Neuronal stem cell (in vitro differentiated cells): Measurements from ENCODE around the gene SLC12A4.

Source experiments
- DNase-seq: peaks from one replicate; pipeline ENCODE4 v3.0.0-alpha.2; 2013; ENCODE audit warnings: low spot score
- H2AFZ ChIP-seq: one replicate; pipeline ENCODE4 v1.6.1; 2013; ENCODE audit warnings: mild to moderate bottlenecking, low read length, inconsistent platforms
- H2AK5ac ChIP-seq: 2 replicates; pipeline ENCODE4 v1.6.1; 2013; ENCODE audit warnings: low read depth, mild to moderate bottlenecking, inconsistent platforms, low read length, moderate library complexity, mixed read lengths
- H2BK120ac ChIP-seq: 2 replicates; pipeline ENCODE4 v1.6.1; 2013; ENCODE audit warnings: low read depth, mild to moderate bottlenecking, inconsistent platforms, low read length, moderate library complexity, mixed read lengths
- H2BK12ac ChIP-seq: one replicate; pipeline ENCODE4 v1.6.1; 2013; ENCODE audit warnings: low read length, inconsistent platforms
- H2BK15ac ChIP-seq: 2 replicates; pipeline ENCODE4 v1.6.1; 2013; ENCODE audit warnings: mild to moderate bottlenecking, low read length, inconsistent platforms, mixed read lengths
- H2BK5ac ChIP-seq: one replicate; pipeline ENCODE4 v1.6.1; 2013; ENCODE audit warnings: inconsistent platforms, mild to moderate bottlenecking, low read length, moderate library complexity
- H3K14ac ChIP-seq: one replicate; pipeline ENCODE4 v1.6.1; 2013; ENCODE audit warnings: low read length, inconsistent platforms
- H3K18ac ChIP-seq: 2 replicates; pipeline ENCODE4 v1.6.1; 2013; ENCODE audit warnings: low read length, inconsistent platforms
- H3K23ac ChIP-seq: 2 replicates; pipeline ENCODE4 v1.6.1; 2013; ENCODE audit warnings: low read depth, mild to moderate bottlenecking, mixed read lengths, low read length, inconsistent platforms; ENCODE audit not compliant: poor library complexity
- H3K27ac ChIP-seq: replicated peaks from 3 replicates; pipeline ENCODE4 v1.5.1; 2013; ENCODE audit warnings: low read length, inconsistent platforms
- H3K27me3 ChIP-seq, 3 experiments: 2 replicates each; pipeline ENCODE4 v1.6.1; 2013; ENCODE audit warnings: low read length in 3 of 3, mild to moderate bottlenecking in 2 of 3, inconsistent platforms in 1 of 3, low read depth in 1 of 3, mixed read lengths in 1 of 3, moderate library complexity in 1 of 3; ENCODE audit not compliant: control insufficient read depth in 3 of 3, insufficient read depth in 3 of 3
- H3K36me3 ChIP-seq, 2 donors: replicated peaks in 1 of 2; 2 replicates each; pipeline ENCODE4 v1.6.1; 2013; ENCODE audit warnings: low read length in 2 of 2; ENCODE audit not compliant: control insufficient read depth in 2 of 2, insufficient read depth in 2 of 2
- H3K4ac ChIP-seq: 2 replicates; pipeline ENCODE4 v1.6.1; 2013; ENCODE audit warnings: inconsistent platforms, mild to moderate bottlenecking, low read length, moderate library complexity
- H3K4me1 ChIP-seq, 2 donors: 1 replicate in 1 of 2; 2 replicates in 1 of 2; pipeline ENCODE4 v1.6.1; 2013; ENCODE audit warnings: low read length in 2 of 2, low read depth in 1 of 2; ENCODE audit not compliant: control insufficient read depth in 2 of 2, insufficient read depth in 1 of 2
- H3K4me2 ChIP-seq: one replicate; pipeline ENCODE4 v1.6.1; 2013; ENCODE audit warnings: mild to moderate bottlenecking, low read length, inconsistent platforms; ENCODE audit not compliant: insufficient read depth, poor library complexity, severe bottlenecking
- H3K4me3 ChIP-seq, 2 donors: 2 replicates each; pipeline ENCODE4 v1.5.1; 2013; ENCODE audit warnings: low read length in 2 of 2, mild to moderate bottlenecking in 2 of 2, inconsistent platforms in 1 of 2, moderate library complexity in 1 of 2
- H3K79me1 ChIP-seq: one replicate; pipeline ENCODE4 v1.6.1; 2013; ENCODE audit warnings: low read depth, mild to moderate bottlenecking, inconsistent platforms, low read length, moderate library complexity
- H3K9ac ChIP-seq: one replicate; pipeline ENCODE4 v1.6.1; 2013; ENCODE audit warnings: mild to moderate bottlenecking, low read depth, low read length, inconsistent platforms; ENCODE audit not compliant: poor library complexity
- H3K9me3 ChIP-seq, 2 donors: replicated peaks in 1 of 2; 2 replicates each; pipeline versions ENCODE3 to v1.6.1; 2013; ENCODE audit warnings: low read length in 2 of 2, mild to moderate bottlenecking in 2 of 2, inconsistent platforms in 1 of 2, low read depth in 1 of 2, mixed read lengths in 1 of 2, moderate library complexity in 1 of 2; ENCODE audit not compliant: control insufficient read depth in 2 of 2, insufficient read depth in 1 of 2
- H4K8ac ChIP-seq: one replicate; pipeline ENCODE4 v1.6.1; 2013; ENCODE audit warnings: low read depth, mild to moderate bottlenecking, inconsistent platforms, low read length, moderate library complexity
- H4K91ac ChIP-seq: one replicate; pipeline ENCODE4 v1.6.1; 2013; ENCODE audit warnings: low read length, low read depth, mild to moderate bottlenecking, inconsistent platforms; ENCODE audit not compliant: poor library complexity
- WGBS, 2 donors: extraction: QIAGEN DNeasy Blood & Tissue Kit; methylation state at CpG; one replicate each; pipeline ENCODE4 v1.1.7; 2013; ENCODE audit warnings: missing lambda C conversion rate in 2 of 2, mixed read lengths in 1 of 2; ENCODE audit not compliant: insufficient read length in 2 of 2, insufficient replicate concordance in 1 of 2; ENCODE audit errors: extremely low coverage in 2 of 2; 5-methylcytosine and 5-hydroxymethylcytosine counted together

The SLC12A4 gene

GRCh38 chr16:67902831-67903230, 65.6 kb downstream of the SLC12A4 start:
- no CpG with 5 or more reads among the region's 4 CpGs for WGBS, 2 donors
- no peak overlapping the region for H2BK5ac ChIP-seq
- no peak overlapping the region for H2AFZ ChIP-seq
- H3K4me1 ChIP-seq: no peaks in the 10 kb centered on the region
- H3K79me1 ChIP-seq: peaks cover 2% of the 10 kb centered on the region
- no peak overlapping the region for H2AK5ac ChIP-seq
- H3K27ac ChIP-seq: no peak overlapping the region
- no peak overlapping the region for H2BK12ac ChIP-seq
- no peaks in the 10 kb centered on the region for H3K27me3 ChIP-seq
- H4K91ac ChIP-seq: no peak overlapping the region
- peaks cover 3 to 19% of the 10 kb centered on the region in 2 donors for H3K36me3 ChIP-seq
- no peak overlapping the region for H2BK15ac ChIP-seq
- H2BK120ac ChIP-seq: no peak overlapping the region
- no peak for DNase-seq
- H3K4me3 ChIP-seq: no peak overlapping the region
- H3K14ac ChIP-seq: no peak overlapping the region
- no peaks in the 10 kb centered on the region for H3K9me3 ChIP-seq
- no peak overlapping the region for H3K18ac ChIP-seq
- H3K4ac ChIP-seq: no peak overlapping the region
- H3K23ac ChIP-seq: no peak overlapping the region
- no peak overlapping the region for H3K4me2 ChIP-seq
- no peak overlapping the region for H4K8ac ChIP-seq
- H3K9ac ChIP-seq: no peak overlapping the region

DNA sequence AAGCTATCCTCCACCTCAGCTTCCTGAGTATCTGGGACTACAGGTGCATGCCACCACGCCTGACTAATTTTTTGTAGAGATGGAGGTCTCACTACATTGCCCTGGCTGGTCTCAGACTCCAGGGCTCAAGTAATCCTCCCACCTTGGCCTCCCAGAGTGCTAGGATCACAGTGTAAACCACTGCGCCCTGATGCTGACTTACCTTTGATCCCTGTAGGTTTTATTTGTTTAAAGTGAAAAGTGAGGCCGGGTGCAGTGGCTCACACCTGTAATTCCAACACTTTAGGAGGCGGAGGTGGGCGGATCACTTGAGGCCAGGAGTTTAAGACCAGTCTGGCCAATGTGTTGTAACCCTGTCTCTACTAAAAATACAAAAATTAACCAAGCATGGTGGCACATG, 66.7 kb downstream of the SLC12A4 start:
- WGBS, 2 donors: no CpG with 5 or more reads among the region's 5 CpGs
- no peak overlapping the region for H3K9ac ChIP-seq

GRCh38 chr16:67897231-67897630, 71.2 kb downstream of the SLC12A4 start:
- H2AK5ac ChIP-seq: no peak overlapping the region
- no peak overlapping the region for H2BK120ac ChIP-seq
- H3K27ac ChIP-seq: no peak overlapping the region
- peaks cover 11% of the 10 kb centered on the region for H3K79me1 ChIP-seq
- H3K18ac ChIP-seq: no peak overlapping the region
- no peak overlapping the region for H4K8ac ChIP-seq
- no peaks in the 10 kb centered on the region for H3K27me3 ChIP-seq
- peaks cover 1 to 11% of the 10 kb centered on the region in 2 donors for H3K4me1 ChIP-seq
- no CpG with 5 or more reads among the region's 3 CpGs for WGBS, 2 donors
- DNase-seq: no peak
- H3K4me2 ChIP-seq: no peak overlapping the region
- no peak overlapping the region for H2BK5ac ChIP-seq
- H3K36me3 ChIP-seq: peaks cover 0 to 8% of the 10 kb centered on the region in 2 donors
- no peak overlapping the region for H4K91ac ChIP-seq
- no peak overlapping the region for H2AFZ ChIP-seq
- H2BK15ac ChIP-seq: no peak overlapping the region
- H3K14ac ChIP-seq: no peak overlapping the region
- no peaks in the 10 kb centered on the region for H3K9me3 ChIP-seq
- no peak overlapping the region for H3K4ac ChIP-seq
- H3K23ac ChIP-seq: no peak overlapping the region
- H3K9ac ChIP-seq: no peak overlapping the region
- no peak overlapping the region for H3K4me3 ChIP-seq
- H2BK12ac ChIP-seq: no peak overlapping the region

More for the DNA sequence above, 66.7 kb downstream of the SLC12A4 start:
- H3K27ac ChIP-seq: no peak overlapping the region
- H2AK5ac ChIP-seq: no peak overlapping the region
- H3K4ac ChIP-seq: no peak overlapping the region
- H2AFZ ChIP-seq: no peak overlapping the region
- H4K8ac ChIP-seq: no peak overlapping the region
- no peak overlapping the region for H4K91ac ChIP-seq
- H3K14ac ChIP-seq: no peak overlapping the region
- no peak overlapping the region for H2BK5ac ChIP-seq
- no peak overlapping the region for H2BK15ac ChIP-seq
- H2BK120ac ChIP-seq: no peak overlapping the region
- H3K36me3 ChIP-seq: peaks cover 3 to 19% of the 10 kb centered on the region in 2 donors
- H3K4me1 ChIP-seq: no peaks in the 10 kb centered on the region
- no peaks in the 10 kb centered on the region for H3K79me1 ChIP-seq
- H3K27me3 ChIP-seq: no peaks in the 10 kb centered on the region
- no peak overlapping the region for H2BK12ac ChIP-seq
- H3K23ac ChIP-seq: no peak overlapping the region
- DNase-seq: no peak
- no peak overlapping the region for H3K4me3 ChIP-seq
- H3K9me3 ChIP-seq: no peaks in the 10 kb centered on the region
- no peak overlapping the region for H3K4me2 ChIP-seq
- H3K18ac ChIP-seq: no peak overlapping the region

DNA sequence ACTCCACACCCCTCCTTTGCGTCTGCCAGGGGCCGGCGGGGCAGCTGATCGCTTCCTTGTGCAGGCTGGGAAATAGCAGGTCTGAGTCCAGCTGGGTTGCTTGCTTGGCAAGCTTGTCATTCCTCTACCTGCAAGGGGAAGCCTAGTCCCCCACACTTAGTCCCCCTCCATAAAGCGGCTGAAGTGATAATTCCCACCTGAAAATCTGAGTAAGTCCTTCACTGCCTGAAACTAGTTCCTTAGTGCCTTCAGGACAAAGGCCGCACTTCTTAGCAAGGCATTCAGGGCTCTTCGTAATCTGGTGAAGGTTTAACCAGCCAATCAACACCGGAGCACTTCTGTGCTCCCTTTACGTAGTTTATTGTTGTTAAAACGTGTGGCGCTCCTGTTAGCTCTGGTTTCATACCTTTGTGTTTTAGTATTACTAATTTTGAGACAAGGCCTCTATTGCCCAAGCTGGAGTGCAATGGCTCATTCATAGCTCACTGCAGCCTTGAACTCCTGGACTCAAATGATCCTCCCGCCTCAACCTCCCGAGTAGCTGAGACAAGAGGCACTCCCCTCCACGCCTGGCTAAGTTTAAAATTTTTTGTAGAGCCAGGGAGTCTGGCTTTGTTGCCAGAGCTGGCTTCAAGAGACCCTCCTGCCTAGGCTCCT, 74.6 kb downstream of the SLC12A4 start:
- Histone ChIP-seq H3K9me3 (no peaks in the 10 kb centered on the region), H3K9ac (peak overlapping the region; percentile 99), H4K91ac (no peak overlapping the region), H2AFZ (peak overlapping the region; percentile 97), H3K4ac (no peak overlapping the region), H2BK15ac (no peak overlapping the region), H3K18ac (peak overlapping the region; percentile 98), H3K79me1 (peaks cover 11% of the 10 kb centered on the region), H3K4me1 (peaks cover 1 to 11% of the 10 kb centered on the region in 2 donors), H3K27ac (no peak overlapping the region), H2BK5ac (peak overlapping the region; percentile 94), H2BK12ac (no peak overlapping the region), H3K23ac (peak overlapping the region; percentile 69), H2AK5ac (peak overlapping the region; percentile 89), H4K8ac (no peak overlapping the region), H3K14ac (peak overlapping the region; percentile 85), H3K27me3 (no peaks in the 10 kb centered on the region), H2BK120ac (no peak overlapping the region), H3K4me2 (peak overlapping the region; percentile 96), H3K4me3 (peak overlapping the region; percentile 97 to 100), H3K36me3 (no peaks in the 10 kb centered on the region)
- no peak for DNase-seq
- WGBS, 2 donors: no CpG with 5 or more reads among the region's 14 CpGs
